ENCODE data around the gene OFD1.

The OFD1 gene

GRCh38 chrX:13755254-13755653 is 20.7 kb downstream of the OFD1 start:
- H3K4me3 ChIP-seq (ENCODE audit: low read depth, low read length) = no peak overlapping the region
- TF ChIP-seq CTCF (IDR thresholded peaks at IDR 0.05; ENCODE audit: borderline replicate concordance, insufficient read depth, low read depth, low read length) = no peak

- no peak for TF ChIP-seq CTCF (IDR thresholded peaks at IDR 0.05; ENCODE audit: borderline replicate concordance, insufficient read depth, low read depth, low read length)
- no peak overlapping the region for H3K4me3 ChIP-seq (ENCODE audit: low read depth, low read length)
These were observed 21.8 kb downstream of the OFD1 start for GRCh38 chrX:13756381-13756780.

GRCh38 chrX:13759152-13759718 is 24.7 kb downstream of the OFD1 start:
- TF ChIP-seq CTCF (IDR thresholded peaks at IDR 0.05; ENCODE audit: borderline replicate concordance, insufficient read depth, low read depth, low read length) = no peak
- H3K4me3 ChIP-seq (ENCODE audit: low read depth, low read length) = no peak overlapping the region

GRCh38 chrX:13760426-13760825 is 25.9 kb downstream of the OFD1 start:
- H3K4me3 ChIP-seq (ENCODE audit: low read depth, low read length) = no peak overlapping the region
- no peak for TF ChIP-seq CTCF (IDR thresholded peaks at IDR 0.05; ENCODE audit: borderline replicate concordance, insufficient read depth, low read depth, low read length)

GRCh38 chrX:13761606-13762414 is 27.3 kb downstream of the OFD1 start:
- H3K4me3 ChIP-seq (ENCODE audit: low read depth, low read length) = no peak overlapping the region
- TF ChIP-seq CTCF (IDR thresholded peaks at IDR 0.05; ENCODE audit: borderline replicate concordance, insufficient read depth, low read depth, low read length) = no peak

- TF ChIP-seq CTCF (IDR thresholded peaks at IDR 0.05; ENCODE audit: borderline replicate concordance, insufficient read depth, low read depth, low read length) = no peak
- H3K4me3 ChIP-seq (ENCODE audit: low read depth, low read length) = no peak overlapping the region
These were observed 28.9 kb downstream of the OFD1 start for GRCh38 chrX:13763489-13763888.

GRCh38 chrX:13764281-13764680 is 29.7 kb downstream of the OFD1 start:
- H3K4me3 ChIP-seq (ENCODE audit: low read depth, low read length) = no peak overlapping the region
- no peak for TF ChIP-seq CTCF (IDR thresholded peaks at IDR 0.05; ENCODE audit: borderline replicate concordance, insufficient read depth, low read depth, low read length)
